A549 (cell line): Measurements from ENCODE around the gene PRKCE. TPM values are rescaled to one million over a fixed set of nuclear protein-coding genes. Genes with fewer than 3 reads are reported as not detected.

ENCODE experiments used
- ATAC-seq, 2 experiments: fragments of 200-7000 bp in 1 of 2; fragments of >200 bp in 1 of 2; cut with Nextera tagmentation in 1 of 2; cut with Tn5 transposase in 1 of 2; 3 replicates each; pipeline versions ENCODE4 v1.8.0 to v1.9.1; 2018 to 2020; ENCODE audit warnings: mild to moderate bottlenecking in 1 of 2, moderate library complexity in 1 of 2
- CTCF ChIA-PET: fragments of 300-600 bp; sonication (Branson Sonifier 250); formaldehyde crosslinking; extraction: SDS; loops from one replicate; lab custom pipeline; 2021; ENCODE audit warnings: antibody characterized with exemption, inconsistent platforms; lab: Yijun Ruan, JAX
- POLR2A ChIA-PET: fragments of 350-600 bp; formaldehyde crosslinking; extraction: SDS; loops from one replicate; lab custom pipeline; 2021; ENCODE audit warnings: antibody characterized with exemption, inconsistent platforms; lab: Yijun Ruan, JAX
- DNase-seq, 2 experiments: peaks; one replicate each; pipeline versions ENCODE4 v3.0.0 to v3.0.0-alpha.2; 2011 to 2016; ENCODE audit warnings: low read depth in 1 of 2, low spot score in 1 of 2
- FAIRE-seq: peaks from 2 replicates; lab custom pipeline; 2011; peaks lifted over from hg19 to GRCh38; lab: Jason Lieb, UNC
- H3K27ac ChIP-seq, 2 experiments: fragments of >200 bp; sonication (Bioruptor Twin); formaldehyde crosslinking; 3 replicates each; pipeline ENCODE4 v1.5.1; 2016 to 2017
- H3K4me1 ChIP-seq: fragments of >200 bp; sonication (Bioruptor Twin); formaldehyde crosslinking; 3 replicates; pipeline ENCODE4 v1.6.1; 2016
- H3K4me2 ChIP-seq: fragments of >200 bp; sonication (Bioruptor Twin); formaldehyde crosslinking; 3 replicates; pipeline ENCODE4 v1.6.1; 2016
- H3K4me3 ChIP-seq: fragments of >200 bp; sonication (Bioruptor Twin); formaldehyde crosslinking; 3 replicates; pipeline ENCODE4 v1.5.1; 2016
- H3K9me3 ChIP-seq: fragments of >200 bp; sonication (Bioruptor Twin); formaldehyde crosslinking; 3 replicates; pipeline ENCODE4 v1.6.1; 2016
- ATOH8 ChIP-seq: fragments of 250-450 bp; sonication (Bioruptor Pico); IDR thresholded peaks from 2 replicates; pipeline ENCODE4 v1.5.0; 2020; ENCODE audit warnings: low read depth, mild to moderate bottlenecking, moderate library complexity
- BHLHE40 ChIP-seq: IDR thresholded peaks from 2 replicates; pipeline ENCODE4 v1.6.1; 2012; ENCODE audit warnings: low read depth, low read length, inconsistent platforms
- CBX2 ChIP-seq: fragments of 200-600 bp; sonication (generic); IDR thresholded peaks from 2 replicates; pipeline ENCODE4 v1.6.1; 2016; ENCODE audit warnings: low read depth, mild to moderate bottlenecking, borderline replicate concordance
- CEBPB ChIP-seq, 2 experiments: fragments of >200 bp in 1 of 2; sonication (Bioruptor Twin) in 1 of 2; formaldehyde crosslinking in 1 of 2; IDR thresholded peaks; 2 replicates each; pipeline ENCODE4 v1.6.1; 2012 to 2016
- ELK1 ChIP-seq: fragments of 150-350 bp; IDR thresholded peaks from 2 replicates; pipeline ENCODE4 v1.6.1; 2014; ENCODE audit warnings: low read depth, mild to moderate bottlenecking, low read length
- ESRRA ChIP-seq: fragments of 150-350 bp; IDR thresholded peaks from 2 replicates; pipeline ENCODE4 v1.6.1; 2014; ENCODE audit warnings: mild to moderate bottlenecking, low read length, borderline replicate concordance
- GATA3 ChIP-seq: IDR thresholded peaks from 2 replicates; pipeline ENCODE4 v1.6.1; 2012; ENCODE audit warnings: borderline replicate concordance
- HOXA7 ChIP-seq: fragments of 250-450 bp; sonication (Bioruptor Pico); IDR thresholded peaks from 2 replicates; pipeline ENCODE4 v1.5.0; 2020; ENCODE audit warnings: mild to moderate bottlenecking, moderate library complexity
- HOXB5 ChIP-seq: fragments of 250-450 bp; sonication (Bioruptor Pico); IDR thresholded peaks from 2 replicates; pipeline ENCODE4 v1.5.0; 2020; ENCODE audit warnings: mild to moderate bottlenecking, moderate library complexity
- JUN ChIP-seq, 2 experiments: fragments of >200 bp; sonication (Bioruptor Twin); formaldehyde crosslinking; IDR thresholded peaks; 2 replicates in 1 of 2; 3 replicates in 1 of 2; pipeline ENCODE4 v1.6.1; 2016 to 2017
- KDM1A ChIP-seq: fragments of 200-600 bp; sonication (generic); IDR thresholded peaks from 2 replicates; pipeline ENCODE4 v1.6.1; 2016; ENCODE audit warnings: low read depth, mild to moderate bottlenecking
- MYC ChIP-seq: IDR thresholded peaks from 2 replicates; pipeline ENCODE4 v1.6.1; 2012; ENCODE audit warnings: mild to moderate bottlenecking, inconsistent platforms, low read length, improper control_type of control experiment, borderline replicate concordance
- NPAS2 ChIP-seq: fragments of 250-450 bp; sonication (Bioruptor Pico); IDR thresholded peaks from 2 replicates; pipeline ENCODE4 v1.8.0; 2022; ENCODE audit warnings: mild to moderate bottlenecking, moderate library complexity, borderline replicate concordance
- PHF8 ChIP-seq: fragments of 200-600 bp; sonication (generic); IDR thresholded peaks from 2 replicates; pipeline ENCODE4 v1.6.1; 2016; ENCODE audit warnings: low read depth, mild to moderate bottlenecking, antibody characterized with exemption, moderate library complexity, borderline replicate concordance
- POLR2A ChIP-seq: IDR thresholded peaks from 2 replicates; pipeline ENCODE4 v1.6.1; 2012; ENCODE audit warnings: mild to moderate bottlenecking, low read length
- RCOR1 ChIP-seq: fragments of 150-350 bp; IDR thresholded peaks from 2 replicates; pipeline ENCODE4 v1.6.1; 2014; ENCODE audit warnings: antibody characterized with exemption, low read length, low read depth
- SREBF2 ChIP-seq: fragments of 450-650 bp; IDR thresholded peaks from 2 replicates; pipeline ENCODE4 v1.6.1; 2014; ENCODE audit warnings: mild to moderate bottlenecking, moderate library complexity
- ZFP36 ChIP-seq: fragments of 450-650 bp; IDR thresholded peaks from 2 replicates; pipeline ENCODE4 v1.6.1; 2014; ENCODE audit warnings: borderline replicate concordance; ENCODE audit not compliant: partially characterized antibody
- ZNF302 ChIP-seq: fragments of 250-450 bp; sonication (Bioruptor Pico); IDR thresholded peaks from 2 replicates; pipeline ENCODE4 v1.9.0; 2021; ENCODE audit warnings: inconsistent platforms, mild to moderate bottlenecking, moderate library complexity
- ZSCAN20 ChIP-seq: fragments of 250-450 bp; sonication (Bioruptor Pico); IDR thresholded peaks from 2 replicates; pipeline ENCODE4 v1.8.0; 2022; ENCODE audit warnings: mild to moderate bottlenecking, moderate library complexity
- WGBS: methylation state at CpG from one replicate; pipeline ENCODE4 v1.1.6; 2017; ENCODE audit errors: missing lambda C conversion rate; 5-methylcytosine and 5-hydroxymethylcytosine counted together
- polyA plus RNA-seq, 4 experiments: library from polyadenylated mRNA; depleted of rRNA in 3 of 4; stranded (reverse); fragments of >200 nt; fragmentation: RNase III in 1 of 4; extraction: RNeasy Plus Mini Kit Qiagen cat#74134 plus additional on column Dnase treatment in 1 of 4; gene quantifications; 2 replicates in 3 of 4; 3 replicates in 1 of 4; pipeline ENCODE4 v1.2.3, GENCODE V29; 2011 to 2017
- TF ChIP-seq, protein P1 (sequence below): fragments of >200 bp; sonication (Bioruptor Twin); formaldehyde crosslinking; IDR thresholded peaks from 3 replicates; pipeline ENCODE4 v1.6.1; 2016
- TF ChIP-seq, protein P2 (sequence below): fragments of 250-450 bp; sonication (Bioruptor Pico); IDR thresholded peaks from 2 replicates; pipeline ENCODE4 v1.5.0; 2021; ENCODE audit warnings: mild to moderate bottlenecking, moderate library complexity, borderline replicate concordance
- TF ChIP-seq, protein P3 (sequence below): fragments of 450-650 bp; IDR thresholded peaks from 2 replicates; pipeline ENCODE4 v1.6.1; 2014; ENCODE audit warnings: antibody characterized with exemption
- TF ChIP-seq, protein P4 (sequence below): fragments of 200-600 bp; sonication (generic); IDR thresholded peaks from 2 replicates; pipeline ENCODE4 v1.6.1; 2016; ENCODE audit warnings: antibody characterized with exemption, mild to moderate bottlenecking, moderate library complexity

Gene PRKCE
- polyA plus RNA-seq, 2 of the 4 experiments (the other 2 are of a cell fraction) = 11.5 to 12.0 TPM

DNA sequence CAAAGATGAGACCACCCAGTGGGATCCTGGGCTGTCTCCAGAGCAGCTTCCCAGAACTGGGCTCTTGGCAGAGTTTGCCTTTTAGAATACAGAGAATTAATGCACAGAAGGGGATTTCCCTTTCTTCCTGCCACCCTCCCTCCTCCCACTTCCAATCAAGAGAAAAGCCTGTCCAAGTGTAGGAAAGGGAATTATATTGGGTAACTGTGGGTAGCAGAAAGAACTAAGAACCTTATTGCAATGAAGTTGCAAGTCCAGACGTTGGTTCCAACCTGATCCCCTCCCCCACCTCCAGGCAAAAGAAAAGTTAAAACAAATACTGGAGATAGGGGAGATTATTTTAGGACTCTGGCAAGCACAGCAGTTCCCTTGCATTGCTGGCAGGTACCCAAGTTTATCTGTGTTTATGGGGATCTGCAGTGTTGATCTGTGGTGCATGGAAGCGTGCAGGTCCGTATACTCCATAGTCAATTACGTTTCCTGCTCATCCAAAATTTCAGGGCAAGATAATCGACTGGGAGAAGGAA, 114.3 kb downstream of the PRKCE start (continued):
- TF ChIP-seq CBX2 = no peak
- TF ChIP-seq, all 56 proteins: peak for 0

DNA sequence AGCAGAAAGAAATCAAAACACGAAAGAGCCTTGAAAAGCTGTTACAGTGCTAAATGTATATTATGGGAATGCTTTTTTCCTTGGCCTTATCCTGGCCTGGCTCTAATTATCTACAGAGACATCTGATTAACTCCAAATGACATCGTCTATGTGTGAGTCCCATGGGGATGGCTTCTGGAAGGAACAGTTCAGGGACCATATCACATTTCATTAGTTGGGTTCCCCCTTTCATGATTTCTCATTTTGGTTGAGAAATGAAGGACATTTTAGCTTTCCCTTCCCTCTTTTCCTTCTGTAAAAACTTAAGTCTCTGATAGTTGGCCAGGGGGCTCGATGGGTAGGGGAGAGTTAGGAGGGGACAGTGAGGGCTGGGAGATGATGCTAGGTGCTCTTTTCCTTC, 116.7 kb downstream of the PRKCE start:
- ATAC-seq (no peak), FAIRE-seq (no peak), DNase-seq (no peak)
- Histone ChIP-seq H3K4me3 (no peak overlapping the region), H3K4me2 (no peak overlapping the region), H3K27ac (no peak overlapping the region), H3K4me1 (no peaks in the 10 kb centered on the region), H3K9me3 (no peaks in the 10 kb centered on the region)
- ChIA-PET CTCF (interaction anchor here (0.8 to 1.5 kb wide), 2 partner anchors 10 to 15 kb away, joined by 3 to 5 read pairs; no protein-coding TSS in a partner anchor), POLR2A (interaction anchor here (0.5 kb wide), 1 partner anchor 77 kb away, joined by 3 read pairs; no protein-coding TSS in a partner anchor)
- WGBS = 70% methylated on average over 3 of the region's 3 CpGs
- TF ChIP-seq KDM1A = no peak
- no peak for TF ChIP-seq SREBF2
- TF ChIP-seq BHLHE40 = no peak
- no peak for TF ChIP-seq NPAS2
- no peak for TF ChIP-seq HOXB5 (CRISPR knock-in tag)
- no peak for TF ChIP-seq ESRRA
- no peak for TF ChIP-seq RCOR1
- TF ChIP-seq ZFP36 = no peak
- TF ChIP-seq HOXA7 (CRISPR knock-in tag) = no peak
- TF ChIP-seq, protein P1, sequence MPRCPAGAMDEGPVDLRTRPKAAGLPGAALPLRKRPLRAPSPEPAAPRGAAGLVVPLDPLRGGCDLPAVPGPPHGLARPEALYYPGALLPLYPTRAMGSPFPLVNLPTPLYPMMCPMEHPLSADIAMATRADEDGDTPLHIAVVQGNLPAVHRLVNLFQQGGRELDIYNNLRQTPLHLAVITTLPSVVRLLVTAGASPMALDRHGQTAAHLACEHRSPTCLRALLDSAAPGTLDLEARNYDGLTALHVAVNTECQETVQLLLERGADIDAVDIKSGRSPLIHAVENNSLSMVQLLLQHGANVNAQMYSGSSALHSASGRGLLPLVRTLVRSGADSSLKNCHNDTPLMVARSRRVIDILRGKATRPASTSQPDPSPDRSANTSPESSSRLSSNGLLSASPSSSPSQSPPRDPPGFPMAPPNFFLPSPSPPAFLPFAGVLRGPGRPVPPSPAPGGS = no peak
- no peak for TF ChIP-seq POLR2A
- no peak for TF ChIP-seq ELK1
- TF ChIP-seq, all 56 proteins: peak for 0

DNA sequence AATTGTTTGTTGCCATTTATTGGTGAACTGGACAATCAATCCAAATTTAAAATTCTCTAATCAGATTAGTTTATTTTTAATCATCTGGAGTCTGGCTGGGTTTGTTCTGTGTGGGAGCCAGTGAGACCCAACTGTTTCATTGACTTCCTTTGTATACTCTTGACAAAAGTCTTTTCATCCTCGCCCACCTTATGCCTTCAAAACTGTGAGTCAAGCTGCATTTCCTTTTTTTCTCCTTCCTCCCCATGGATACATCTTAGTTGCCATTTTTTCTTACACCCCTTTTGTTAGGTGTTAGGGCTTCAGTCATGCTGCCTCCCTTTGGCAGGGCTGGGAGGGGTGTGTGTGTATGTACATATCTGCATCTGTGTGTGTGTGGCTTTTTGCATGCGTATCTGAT, 117.6 kb downstream of the PRKCE start:
- CTCF ChIA-PET = interaction anchor here (0.8 to 1.5 kb wide), 2 partner anchors 9 to 14 kb away, joined by 3 to 5 read pairs; no protein-coding TSS in a partner anchor
- FAIRE-seq = no peak

More for the DNA sequence above, 117.6 kb downstream of the PRKCE start:
- no peaks in the 10 kb centered on the region for H3K4me1 ChIP-seq
- H3K27ac ChIP-seq = no peak overlapping the region
- ATAC-seq = no peak
- TF ChIP-seq, protein P2, sequence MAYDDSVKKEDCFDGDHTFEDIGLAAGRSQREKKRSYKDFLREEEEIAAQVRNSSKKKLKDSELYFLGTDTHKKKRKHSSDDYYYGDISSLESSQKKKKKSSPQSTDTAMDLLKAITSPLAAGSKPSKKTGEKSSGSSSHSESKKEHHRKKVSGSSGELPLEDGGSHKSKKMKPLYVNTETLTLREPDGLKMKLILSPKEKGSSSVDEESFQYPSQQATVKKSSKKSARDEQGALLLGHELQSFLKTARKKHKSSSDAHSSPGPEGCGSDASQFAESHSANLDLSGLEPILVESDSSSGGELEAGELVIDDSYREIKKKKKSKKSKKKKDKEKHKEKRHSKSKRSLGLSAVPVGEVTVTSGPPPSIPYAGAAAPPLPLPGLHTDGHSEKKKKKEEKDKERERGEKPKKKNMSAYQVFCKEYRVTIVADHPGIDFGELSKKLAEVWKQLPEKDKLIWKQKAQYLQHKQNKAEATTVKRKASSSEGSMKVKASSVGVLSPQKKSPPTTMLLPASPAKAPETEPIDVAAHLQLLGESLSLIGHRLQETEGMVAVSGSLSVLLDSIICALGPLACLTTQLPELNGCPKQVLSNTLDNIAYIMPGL = no peak
- TF ChIP-seq ZSCAN20 (CRISPR knock-in tag) (no peak), JUN (IDR thresholded peaks at IDR 0.05) (no peak), KDM1A (no peak), PHF8 (no peak), ZNF302 (no peak), CEBPB (IDR thresholded peaks at IDR 0.05) (no peak), ATOH8 (CRISPR knock-in tag) (no peak), GATA3 (no peak), HOXB5 (CRISPR knock-in tag) (no peak), MYC (no peak)
- TF ChIP-seq, protein P3, sequence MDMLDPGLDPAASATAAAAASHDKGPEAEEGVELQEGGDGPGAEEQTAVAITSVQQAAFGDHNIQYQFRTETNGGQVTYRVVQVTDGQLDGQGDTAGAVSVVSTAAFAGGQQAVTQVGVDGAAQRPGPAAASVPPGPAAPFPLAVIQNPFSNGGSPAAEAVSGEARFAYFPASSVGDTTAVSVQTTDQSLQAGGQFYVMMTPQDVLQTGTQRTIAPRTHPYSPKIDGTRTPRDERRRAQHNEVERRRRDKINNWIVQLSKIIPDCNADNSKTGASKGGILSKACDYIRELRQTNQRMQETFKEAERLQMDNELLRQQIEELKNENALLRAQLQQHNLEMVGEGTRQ = no peak
- TF ChIP-seq, protein P4, sequence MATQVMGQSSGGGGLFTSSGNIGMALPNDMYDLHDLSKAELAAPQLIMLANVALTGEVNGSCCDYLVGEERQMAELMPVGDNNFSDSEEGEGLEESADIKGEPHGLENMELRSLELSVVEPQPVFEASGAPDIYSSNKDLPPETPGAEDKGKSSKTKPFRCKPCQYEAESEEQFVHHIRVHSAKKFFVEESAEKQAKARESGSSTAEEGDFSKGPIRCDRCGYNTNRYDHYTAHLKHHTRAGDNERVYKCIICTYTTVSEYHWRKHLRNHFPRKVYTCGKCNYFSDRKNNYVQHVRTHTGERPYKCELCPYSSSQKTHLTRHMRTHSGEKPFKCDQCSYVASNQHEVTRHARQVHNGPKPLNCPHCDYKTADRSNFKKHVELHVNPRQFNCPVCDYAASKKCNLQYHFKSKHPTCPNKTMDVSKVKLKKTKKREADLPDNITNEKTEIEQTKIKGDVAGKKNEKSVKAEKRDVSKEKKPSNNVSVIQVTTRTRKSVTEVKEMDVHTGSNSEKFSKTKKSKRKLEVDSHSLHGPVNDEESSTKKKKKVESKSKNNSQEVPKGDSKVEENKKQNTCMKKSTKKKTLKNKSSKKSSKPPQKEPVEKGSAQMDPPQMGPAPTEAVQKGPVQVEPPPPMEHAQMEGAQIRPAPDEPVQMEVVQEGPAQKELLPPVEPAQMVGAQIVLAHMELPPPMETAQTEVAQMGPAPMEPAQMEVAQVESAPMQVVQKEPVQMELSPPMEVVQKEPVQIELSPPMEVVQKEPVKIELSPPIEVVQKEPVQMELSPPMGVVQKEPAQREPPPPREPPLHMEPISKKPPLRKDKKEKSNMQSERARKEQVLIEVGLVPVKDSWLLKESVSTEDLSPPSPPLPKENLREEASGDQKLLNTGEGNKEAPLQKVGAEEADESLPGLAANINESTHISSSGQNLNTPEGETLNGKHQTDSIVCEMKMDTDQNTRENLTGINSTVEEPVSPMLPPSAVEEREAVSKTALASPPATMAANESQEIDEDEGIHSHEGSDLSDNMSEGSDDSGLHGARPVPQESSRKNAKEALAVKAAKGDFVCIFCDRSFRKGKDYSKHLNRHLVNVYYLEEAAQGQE = no peak
- H3K4me3 ChIP-seq = no peak overlapping the region
- POLR2A ChIA-PET = no interaction called here
- 94% methylated on average over 2 of the region's 2 CpGs for WGBS
- H3K4me2 ChIP-seq = no peak overlapping the region
- H3K9me3 ChIP-seq = no peaks in the 10 kb centered on the region
- DNase-seq = no peak
